NCI-H345 treated with DMSO at 0.1 percent for 48 hours (cell line): Measurements from ENCODE around the gene CNN1.

Experiments used
- DNase-seq: peaks from one replicate; lab custom pipeline; 2025; ENCODE audit not compliant: unreplicated experiment; lab: John Stamatoyannopoulos, UW

Gene CNN1

DNA sequence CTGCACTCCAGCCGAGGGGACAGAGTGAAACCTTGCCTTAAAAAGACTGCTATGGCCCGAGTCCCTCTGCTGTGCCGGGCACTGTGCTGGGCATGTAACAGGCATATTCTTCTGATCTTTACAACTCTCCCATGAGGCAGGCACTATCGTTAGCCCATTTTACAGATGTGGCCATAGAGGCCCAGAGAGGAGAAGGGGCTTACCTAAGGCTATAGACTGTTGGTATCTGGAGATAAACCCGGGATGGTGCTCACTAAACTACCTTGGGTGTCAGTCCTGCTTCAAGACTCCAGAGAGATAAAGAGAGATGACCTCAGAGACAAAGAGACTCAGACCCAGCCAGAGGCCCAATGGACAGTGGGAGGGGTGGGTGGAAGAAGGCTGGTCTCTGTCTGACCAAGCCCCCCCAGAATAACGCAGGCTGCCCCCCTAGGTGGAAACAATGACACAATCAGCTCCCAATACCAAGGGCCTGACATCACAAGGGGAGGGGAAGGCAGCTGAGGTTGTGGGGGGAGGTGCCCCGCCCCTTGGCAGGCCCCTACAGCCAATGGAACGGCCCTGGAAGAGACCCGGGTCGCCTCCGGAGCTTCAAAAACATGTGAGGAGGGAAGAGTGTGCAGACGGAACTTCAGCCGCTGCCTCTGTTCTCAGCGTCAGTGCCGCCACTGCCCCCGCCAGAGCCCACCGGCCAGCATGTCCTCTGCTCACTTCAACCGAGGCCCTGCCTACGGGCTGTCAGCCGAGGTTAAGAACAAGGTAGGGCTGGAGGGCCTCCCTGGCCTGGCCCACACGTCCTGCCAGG lies at the start of gene CNN1:
CNN1 (plus strand) TSS at position 620 of the 805 bp plus-strand sequence; CDS start at position 697, 77 bp downstream.
- no peak for DNase-seq

DNA sequence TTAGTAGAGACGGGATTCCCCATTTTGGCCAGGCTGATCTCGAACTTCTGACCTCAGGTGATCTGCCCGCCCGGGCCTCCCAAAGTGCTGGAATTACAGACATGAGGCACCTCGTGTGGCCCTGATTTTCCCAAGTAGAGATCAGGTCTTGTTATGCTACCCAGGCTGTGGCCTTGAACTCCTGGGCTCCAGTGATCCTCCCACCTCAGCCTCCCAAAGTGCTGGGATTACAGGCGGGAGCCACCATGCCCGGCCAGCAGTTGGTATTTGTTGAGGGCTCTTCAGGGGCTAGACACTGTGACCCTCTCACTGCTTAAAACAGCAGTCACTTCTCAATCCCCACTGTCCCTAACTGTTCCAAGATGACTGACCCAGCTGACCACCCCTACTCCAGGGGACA lies 49.3 kb upstream of the CNN1 start:
- DNase-seq: no peak

GRCh38 chr19:11494634-11495285 lies 43.9 kb upstream of the CNN1 start:
- no peak for DNase-seq

DNA sequence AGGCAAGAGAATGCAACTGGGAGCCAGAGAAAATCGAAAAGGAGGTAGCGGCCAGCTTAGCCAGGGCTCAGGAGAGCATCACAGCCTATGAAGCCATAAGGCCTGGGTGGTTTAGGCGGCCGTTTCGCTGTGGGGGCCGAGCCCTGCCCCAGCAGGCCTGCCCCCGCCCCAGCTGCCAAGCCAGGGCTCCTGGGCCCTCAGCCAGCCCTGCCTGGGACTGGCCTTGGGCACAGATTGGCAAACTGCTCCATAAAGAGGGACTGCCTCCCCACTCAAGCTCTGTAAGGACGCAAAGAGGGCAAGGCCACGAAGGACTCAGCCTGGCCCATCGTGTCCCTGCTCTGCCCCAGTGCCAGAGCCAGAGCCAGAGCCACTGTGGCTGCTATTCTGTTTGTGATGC lies 43.2 kb upstream of the CNN1 start:
- no peak for DNase-seq

DNA sequence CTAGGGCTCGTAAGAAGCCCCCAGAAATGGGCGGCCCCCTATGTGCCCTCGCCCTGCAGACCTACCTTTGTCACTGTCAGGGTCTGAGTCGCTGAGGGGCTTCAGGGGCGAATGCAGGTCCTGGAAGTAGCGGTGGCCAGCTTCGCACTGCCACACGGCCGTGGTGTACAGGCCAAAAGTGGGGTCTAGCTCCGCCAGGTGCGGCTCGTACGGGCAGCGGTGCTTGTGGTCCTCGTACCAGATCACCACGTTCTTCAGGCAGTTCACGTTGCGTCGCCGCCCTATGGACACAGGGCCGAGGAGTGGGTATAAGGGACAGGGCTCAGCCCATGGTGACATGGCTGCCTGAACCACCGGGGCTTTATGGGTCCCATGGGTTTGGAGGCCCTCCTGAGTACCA lies 42.8 kb upstream of the CNN1 start:
- DNase-seq: no peak

- no peak for DNase-seq
These were observed 42.1 kb upstream of the CNN1 start for GRCh38 chr19:11496391-11497163.

GRCh38 chr19:11499220-11499726 lies 39.4 kb upstream of the CNN1 start:
- no peak for DNase-seq

GRCh38 chr19:11499890-11500420 lies 38.7 kb upstream of the CNN1 start:
- no peak for DNase-seq

DNA sequence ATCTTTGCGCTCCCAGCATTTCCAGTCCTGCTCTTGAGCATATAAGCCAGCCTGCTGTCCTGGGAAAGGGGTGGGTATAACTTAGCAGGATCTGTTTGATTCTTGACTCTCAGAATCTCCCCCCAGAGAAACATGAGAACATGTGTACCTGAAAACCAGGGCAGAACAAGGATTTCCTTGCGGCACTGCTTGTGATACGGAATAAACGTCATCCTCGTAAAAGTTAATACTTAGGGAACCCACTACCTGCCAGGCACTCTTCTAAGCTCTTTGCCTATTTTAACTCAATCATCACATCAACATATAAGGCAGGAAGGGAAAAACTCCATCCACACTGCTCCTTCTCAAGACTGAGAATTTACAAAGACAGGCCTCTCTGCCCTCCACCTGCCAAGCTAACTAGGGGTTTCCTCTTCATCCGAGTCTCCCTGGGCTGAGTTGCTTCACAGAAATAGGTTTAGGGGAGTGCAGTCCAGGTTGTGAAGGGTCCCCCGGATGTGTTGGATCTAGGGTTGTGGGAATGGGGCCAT lies 34.1 kb upstream of the CNN1 start:
- DNase-seq: no peak

- DNase-seq: peak; percentile 54
These were observed 33.6 kb upstream of the CNN1 start for GRCh38 chr19:11505032-11505503.

DNA sequence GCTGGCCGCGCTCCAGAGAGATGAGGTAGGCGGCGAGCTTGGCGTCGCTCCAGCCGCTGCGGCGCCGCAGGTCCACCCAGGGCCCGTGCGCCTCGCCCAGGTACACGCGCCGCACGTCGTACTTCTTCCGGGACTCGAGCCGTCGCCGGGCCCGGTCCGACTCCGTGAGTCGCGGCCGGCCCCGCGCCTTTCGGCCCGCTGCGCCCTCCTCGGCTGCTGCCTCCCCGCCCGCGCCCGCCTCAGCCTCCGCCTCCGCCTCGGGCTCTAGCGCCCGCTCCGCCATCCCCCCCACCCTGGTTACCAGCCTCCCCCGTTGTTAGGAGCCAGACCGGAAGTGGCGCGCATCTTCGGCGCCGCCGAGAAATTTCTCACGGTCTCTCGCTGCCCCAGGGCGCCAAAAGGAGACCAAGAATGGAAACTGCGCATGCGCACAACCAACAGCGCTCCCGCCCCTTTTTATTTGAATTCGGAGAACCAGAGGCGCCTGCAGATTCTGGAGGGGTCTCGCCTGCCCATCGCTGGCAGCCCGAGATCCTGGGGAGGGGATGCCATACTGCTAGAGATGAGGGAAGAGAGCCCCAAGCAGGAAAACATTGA lies 33.0 kb upstream of the CNN1 start, which contains the start of gene ZNF653:
ZNF653 (minus strand) TSS at position 336 of the 597 bp plus-strand sequence; CDS start at position 283, 53 bp downstream.
- peak; percentile 33 for DNase-seq

DNA sequence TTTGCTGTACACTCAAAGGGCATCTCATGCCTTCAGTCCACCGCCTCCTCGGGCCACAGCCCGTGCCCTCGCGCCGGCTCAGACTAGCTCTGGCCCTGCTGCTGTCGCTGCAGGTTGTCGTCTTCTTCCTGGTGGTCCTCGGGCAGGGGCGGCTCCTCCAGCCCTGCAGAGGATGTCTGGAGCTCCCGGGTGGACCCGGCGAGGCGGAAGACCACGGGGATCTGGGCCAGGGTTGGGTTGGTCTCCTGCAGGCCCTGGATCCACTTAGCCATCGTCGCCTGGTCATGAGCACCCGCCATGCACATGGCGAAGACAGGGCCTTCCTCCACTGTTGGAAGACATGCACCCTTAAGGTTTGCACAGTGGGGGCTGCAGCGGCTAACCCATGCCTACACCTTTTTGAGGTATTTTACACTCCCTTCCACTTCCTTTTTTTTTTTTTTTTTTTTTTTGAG lies 32.5 kb upstream of the CNN1 start:
- no peak for DNase-seq

- DNase-seq: no peak
These were observed 31.7 kb upstream of the CNN1 start for GRCh38 chr19:11506967-11507366.

DNA sequence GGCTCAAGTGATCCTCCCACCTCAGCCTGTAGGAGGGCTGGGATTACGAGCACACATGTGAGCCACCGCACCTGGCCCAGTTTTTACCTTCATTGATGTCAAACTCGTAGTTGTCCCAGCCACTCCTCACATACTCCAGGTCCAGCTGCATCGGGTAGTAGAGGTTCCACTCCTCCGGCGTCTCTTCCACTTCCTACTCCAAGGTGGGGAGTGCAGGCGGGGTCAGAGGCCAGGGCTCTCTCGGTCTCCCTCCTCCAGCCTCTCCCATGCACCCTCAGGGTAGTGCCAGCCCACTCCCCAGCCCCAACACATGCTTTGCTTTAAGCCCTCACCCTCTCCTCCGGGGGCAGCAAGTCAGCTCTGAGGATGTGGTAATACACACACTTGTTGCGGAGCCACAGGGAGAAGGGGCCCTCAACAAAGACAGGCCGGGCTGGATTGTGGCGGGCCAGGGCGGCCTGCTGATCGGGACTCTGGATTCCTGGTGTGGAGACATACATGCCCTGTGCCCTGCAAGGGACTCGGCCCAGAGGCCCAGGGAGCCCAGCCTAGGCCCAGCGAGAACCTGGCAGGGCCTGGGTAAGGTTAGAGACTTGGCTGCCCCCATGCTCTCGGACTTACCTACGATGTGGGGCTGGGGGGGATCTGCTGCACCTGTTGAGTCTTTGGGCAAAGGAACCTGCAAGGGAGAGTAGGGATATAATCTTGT lies 31.1 kb upstream of the CNN1 start:
- no peak for DNase-seq

GRCh38 chr19:11510444-11510843 lies 28.2 kb upstream of the CNN1 start:
- DNase-seq: no peak

GRCh38 chr19:11513946-11514345 lies 24.7 kb upstream of the CNN1 start:
- no peak for DNase-seq

GRCh38 chr19:11519138-11519537 lies 19.5 kb upstream of the CNN1 start:
- DNase-seq: no peak

GRCh38 chr19:11528551-11529341 lies 9.9 kb upstream of the CNN1 start, which contains the start of gene ECSIT:
TSS of gene ECSIT (minus strand) at chr19:11529134. CDS start at chr19:11519170, 9,964 bp downstream.
- DNase-seq: peak; percentile 46

- peak; percentile 28 for DNase-seq
These were observed 8.2 kb upstream of the CNN1 start for GRCh38 chr19:11530432-11530831.
